GM21390 (cell line): Measurements from ENCODE around the gene PTPRD.

ENCODE experiments used
- ATAC-seq: cut with Tn5 transposase; IDR thresholded peaks from one replicate; pipeline ENCODE4 v1.9.1; 2021; ENCODE audit not compliant: unreplicated experiment

Gene PTPRD

GRCh38 chr9:8569823-8570222 lies 2043.0 kb downstream of the PTPRD start:
- no peak for ATAC-seq

DNA sequence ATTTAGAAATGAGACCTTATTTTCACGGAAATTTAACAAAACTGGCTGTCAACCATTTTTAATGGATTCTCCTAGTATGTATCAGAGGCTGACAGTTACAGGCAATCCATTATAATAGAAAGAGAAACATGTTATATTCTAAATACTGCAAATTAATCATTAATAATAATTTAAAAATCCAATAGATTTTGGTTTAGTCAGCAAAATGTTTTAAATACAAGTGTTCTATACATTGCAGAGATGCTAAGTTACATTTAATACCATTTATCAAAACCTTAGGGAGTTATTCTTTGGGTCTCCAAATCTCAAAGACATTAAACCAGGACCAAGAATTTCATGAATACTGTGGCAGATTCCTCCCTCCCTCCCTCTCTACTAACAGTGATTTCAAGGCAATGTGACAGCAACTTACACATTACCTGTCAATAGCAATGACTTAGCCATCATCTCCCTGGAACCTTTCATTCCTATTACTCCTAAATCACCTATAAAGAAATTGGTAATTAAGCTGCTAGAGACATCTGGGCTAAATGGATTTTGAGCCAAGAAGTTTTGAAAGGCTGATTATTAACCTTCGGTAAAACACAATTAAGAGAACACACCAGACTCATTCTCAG lies 2044.7 kb downstream of the PTPRD start:
- no peak for ATAC-seq

GRCh38 chr9:8564960-8565359 lies 2047.8 kb downstream of the PTPRD start:
- ATAC-seq: no peak

DNA sequence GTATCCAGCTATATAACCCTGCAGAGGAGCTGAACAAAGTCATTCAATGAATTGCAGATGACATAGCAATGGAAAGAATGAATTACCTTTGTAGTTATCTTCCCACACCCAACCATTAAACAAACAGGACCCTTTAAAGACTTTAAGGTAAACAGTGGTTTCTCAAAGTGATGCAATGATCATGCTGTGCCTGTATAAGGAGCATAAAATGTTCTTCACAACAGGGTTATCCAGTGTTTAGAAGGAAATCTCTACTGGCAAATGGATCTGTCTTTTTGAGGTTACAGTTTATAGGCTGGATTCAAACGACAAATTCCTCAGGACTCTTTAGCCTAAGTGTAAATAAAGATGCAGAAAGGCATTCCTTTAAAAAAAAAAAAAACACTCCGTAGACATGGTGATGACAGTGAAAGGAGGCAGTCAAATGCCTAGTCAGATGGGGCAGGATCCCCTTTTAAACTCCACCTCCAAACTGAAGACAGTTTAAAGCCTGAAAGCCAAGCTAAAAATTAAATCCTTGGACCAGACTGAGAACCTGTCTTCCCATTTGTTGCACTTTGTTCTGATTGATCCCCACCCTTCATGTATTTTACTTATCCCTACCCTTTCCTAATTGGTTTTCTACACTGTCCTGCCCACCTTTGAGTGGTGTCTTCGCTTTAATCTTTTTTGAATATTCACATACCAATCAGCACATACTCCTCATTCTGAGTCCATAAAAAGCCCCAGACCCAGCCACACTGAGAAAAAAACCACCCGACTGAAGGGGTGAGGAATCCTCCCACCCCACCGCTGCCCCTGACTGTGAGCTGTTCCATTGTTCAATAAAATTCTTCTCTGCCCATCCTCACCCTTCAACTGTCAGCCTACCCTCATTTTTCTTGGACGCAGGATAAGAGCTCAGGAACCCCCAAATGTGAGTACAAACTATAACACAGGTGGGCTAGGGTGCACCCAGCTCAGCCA lies 2052.0 kb downstream of the PTPRD start:
- no peak for ATAC-seq

GRCh38 chr9:8558176-8558575 lies 2054.6 kb downstream of the PTPRD start:
- ATAC-seq: no peak

DNA sequence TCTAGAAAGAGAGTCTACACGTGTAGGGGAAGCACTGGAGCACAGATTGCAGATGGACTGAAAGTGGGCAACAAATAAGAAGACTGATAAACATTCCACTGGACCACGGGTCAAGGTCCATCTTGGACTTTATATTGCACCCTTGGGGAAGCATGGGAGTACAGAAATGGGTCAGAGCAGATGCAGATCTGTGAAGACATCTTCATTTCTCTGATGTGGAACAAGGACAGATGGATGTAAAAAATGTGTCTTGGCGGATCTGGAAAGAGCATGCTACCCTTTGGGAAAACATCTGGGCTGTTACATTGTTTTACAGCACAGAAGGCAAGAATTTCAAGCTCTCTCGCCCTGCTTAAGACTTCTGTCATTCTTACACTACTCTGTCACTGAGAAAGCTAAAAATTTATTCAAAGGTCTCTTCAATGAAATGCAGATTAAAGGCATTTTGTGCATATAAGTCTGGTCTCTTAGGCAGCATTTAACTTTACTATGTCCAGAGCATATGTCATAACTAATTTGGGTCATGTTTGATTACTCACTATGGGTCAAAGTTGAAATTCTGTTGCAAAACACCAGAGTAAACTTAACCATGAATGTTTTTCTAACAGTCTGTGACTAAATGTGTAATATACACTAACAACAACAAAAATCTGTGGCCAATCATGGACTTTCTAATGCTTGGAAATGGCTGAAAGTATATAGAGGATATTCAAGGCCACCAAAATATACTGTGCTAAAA lies 2056.9 kb downstream of the PTPRD start:
- no peak for ATAC-seq

DNA sequence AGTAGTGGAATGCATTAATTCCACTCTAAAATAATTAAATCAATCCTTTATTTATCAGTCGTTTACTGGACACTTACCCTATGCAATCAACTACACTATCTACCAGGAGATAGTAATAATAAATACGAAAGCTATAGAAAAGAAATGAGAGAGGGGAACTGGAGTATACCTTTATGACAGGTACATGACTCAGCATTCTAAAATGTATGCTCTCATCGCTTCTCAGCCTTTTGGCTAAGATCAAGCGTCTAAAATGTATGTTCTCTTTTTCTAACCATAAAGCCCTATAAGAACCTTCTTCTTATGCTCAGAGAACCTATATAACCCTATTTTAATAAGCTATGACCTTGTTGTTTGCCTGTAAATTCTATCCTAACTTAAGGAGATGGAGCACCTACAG lies 2059.4 kb downstream of the PTPRD start:
- no peak for ATAC-seq

DNA sequence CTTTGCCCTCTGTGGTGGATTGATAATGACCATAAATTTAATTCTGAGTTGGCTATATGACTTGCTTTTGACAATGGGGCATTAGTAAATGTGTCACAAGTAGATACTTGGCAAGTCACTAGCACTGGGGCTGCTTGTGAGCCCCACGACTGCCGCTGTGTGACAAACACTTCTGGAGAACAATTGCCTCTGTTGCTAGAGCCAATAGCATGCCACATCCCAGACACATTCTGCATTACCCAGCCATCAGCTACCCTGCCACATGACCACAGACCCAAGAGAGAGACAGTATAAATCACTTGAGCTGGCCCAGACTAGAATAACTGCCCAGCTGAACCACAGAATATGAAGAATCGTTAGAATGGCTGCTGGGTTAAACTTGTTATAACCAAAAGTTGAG lies 2060.1 kb downstream of the PTPRD start:
- no peak for ATAC-seq

DNA sequence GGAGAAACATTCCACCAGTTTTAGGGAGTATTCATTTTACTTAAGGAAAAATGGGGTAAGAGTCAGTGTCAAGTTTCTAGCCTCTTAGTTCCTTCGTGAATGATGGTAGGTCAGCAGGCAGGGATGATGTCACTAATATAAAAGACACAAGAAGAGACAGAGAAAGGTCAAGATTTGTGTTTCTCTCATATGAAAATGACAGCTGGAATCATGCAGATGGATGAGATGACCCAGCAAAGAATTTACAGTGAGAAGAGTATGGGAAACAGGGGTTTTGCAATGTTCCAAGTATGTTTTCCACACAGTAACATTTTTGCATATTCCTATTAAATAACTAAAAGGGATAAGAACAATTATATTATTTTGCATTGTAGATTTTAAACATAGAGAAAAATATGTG lies 2063.6 kb downstream of the PTPRD start:
- no peak for ATAC-seq

- no peak for ATAC-seq
Measured at GRCh38 chr9:8543219-8543618, 2069.6 kb downstream of the PTPRD start.

DNA sequence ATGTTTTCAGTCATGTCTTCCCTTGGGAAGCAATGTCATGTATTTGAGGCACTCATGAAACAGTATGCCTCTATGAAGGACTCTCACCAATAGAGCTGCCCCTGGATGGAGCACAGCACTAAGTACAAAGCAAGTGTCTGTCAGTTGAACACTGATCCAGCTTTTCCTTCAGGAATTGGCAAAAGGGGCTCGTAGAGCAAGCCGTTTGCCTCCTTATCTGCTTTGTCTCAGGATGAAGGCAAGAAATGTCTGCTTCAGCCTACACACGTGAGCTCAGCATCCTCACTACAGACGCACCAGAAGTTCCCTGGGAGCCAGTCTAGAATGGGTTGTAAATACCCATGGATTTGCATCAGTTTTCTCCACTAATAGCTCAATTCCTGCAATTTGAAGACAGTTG lies 2070.3 kb downstream of the PTPRD start:
- ATAC-seq: no peak

DNA sequence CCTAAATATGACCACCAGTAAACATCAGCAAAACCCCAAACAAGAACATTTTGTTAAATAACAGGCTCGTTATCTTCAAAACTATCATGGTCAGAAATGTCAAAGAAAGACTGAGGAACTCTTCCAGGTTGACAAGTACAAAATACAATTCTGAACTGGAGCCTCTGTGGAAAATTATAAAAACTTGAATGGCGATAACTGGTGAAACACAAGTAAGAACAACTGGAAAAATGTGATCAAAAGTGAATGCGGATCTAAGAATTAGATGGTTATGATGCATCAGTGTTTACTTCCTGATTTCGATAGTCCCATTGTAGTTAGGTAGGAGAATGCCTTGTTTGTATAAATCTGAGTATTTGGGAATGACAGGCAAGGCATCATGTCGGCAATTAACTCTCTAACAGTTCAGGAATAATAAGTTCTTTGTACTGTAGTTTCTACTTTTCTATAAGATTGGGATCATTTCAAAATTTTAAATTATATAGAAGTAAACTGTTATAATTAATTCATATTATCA lies 2073.1 kb downstream of the PTPRD start:
- no peak for ATAC-seq

- no peak for ATAC-seq
Measured at GRCh38 chr9:8536845-8537244, 2076.0 kb downstream of the PTPRD start.

GRCh38 chr9:8534828-8535227 lies 2078.0 kb downstream of the PTPRD start:
- ATAC-seq: no peak

DNA sequence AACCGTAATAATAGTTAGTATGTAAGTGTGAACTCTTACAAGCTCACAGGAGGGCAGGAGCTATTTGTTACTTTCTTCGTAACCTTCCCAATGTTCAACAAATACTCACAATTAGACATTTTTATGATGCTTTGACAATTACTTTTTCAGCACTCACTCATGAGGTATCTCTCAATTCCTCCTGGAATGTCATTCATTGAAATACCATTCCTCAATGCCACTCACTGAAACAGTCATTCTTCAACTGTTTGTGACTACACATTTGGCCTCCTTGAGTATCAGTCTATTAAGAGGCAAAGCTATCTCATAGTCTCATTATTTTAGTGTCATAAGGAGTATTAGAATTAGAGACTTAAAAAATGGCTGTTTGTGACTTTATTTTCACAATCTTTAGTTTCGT lies 2079.1 kb downstream of the PTPRD start:
- no peak for ATAC-seq

DNA sequence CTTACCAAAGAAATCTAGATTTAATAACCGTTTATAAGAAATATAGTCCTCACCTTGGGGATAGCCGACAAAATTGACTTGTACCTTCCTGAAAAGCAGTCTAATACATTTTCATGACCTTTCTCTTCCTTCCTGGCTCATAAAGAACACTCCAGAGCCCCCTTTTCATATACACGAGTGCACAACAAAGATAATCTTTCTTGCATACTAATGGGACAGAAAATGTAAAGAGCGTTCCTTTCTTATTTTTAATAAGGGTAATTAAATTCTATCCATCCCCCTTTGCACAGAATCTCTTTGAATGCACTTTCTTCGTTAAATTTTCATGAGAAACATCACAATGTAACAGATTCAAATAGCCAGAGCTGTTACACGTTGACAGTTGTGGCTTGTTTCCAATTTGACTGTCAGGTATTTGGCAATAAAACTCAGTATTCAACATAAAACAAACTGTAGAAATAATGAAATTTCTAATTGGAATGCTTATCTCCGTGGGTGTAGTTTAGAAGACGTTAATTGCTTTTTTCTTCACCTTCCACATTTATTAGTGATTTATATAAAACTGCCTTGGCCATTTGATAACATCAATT lies 2080.9 kb downstream of the PTPRD start:
- no peak for ATAC-seq

DNA sequence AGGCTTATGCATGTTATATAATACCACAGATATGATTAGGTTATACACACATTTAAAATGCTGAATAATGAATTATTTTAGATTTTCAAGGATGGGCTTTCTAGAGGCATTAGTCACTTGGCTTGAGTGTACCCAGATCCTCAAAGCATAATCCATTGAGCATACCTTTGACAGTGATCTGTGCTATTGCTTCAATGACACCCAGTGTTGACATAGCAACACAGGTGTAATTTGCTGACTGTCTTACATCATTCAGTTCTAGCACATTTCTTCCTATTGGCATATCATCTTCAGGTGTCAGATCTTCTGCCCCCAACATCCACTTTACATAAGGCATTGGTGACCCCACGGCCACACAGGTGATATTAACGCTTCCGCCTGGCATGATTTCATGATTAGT lies 2091.7 kb downstream of the PTPRD start:
- ATAC-seq: no peak

DNA sequence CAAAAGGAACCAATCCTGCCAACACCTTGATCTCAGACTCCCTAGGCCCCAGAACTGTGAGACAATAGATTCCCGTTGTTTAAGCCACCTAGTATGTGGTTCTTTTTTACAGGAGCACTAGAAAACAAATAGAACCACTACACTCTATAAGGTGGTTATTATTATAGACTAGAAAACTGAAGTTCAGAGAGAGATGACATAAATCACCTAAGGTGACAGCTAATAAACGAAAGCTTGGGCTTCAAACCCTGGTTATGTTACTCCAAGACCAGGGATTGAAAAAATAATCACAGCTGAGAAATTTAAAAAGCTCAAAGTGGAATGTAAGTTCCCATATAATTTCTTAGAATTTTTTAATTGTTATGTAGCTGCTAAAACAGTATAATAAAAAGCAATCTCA lies 2097.1 kb downstream of the PTPRD start:
- no peak for ATAC-seq

GRCh38 chr9:8514760-8515159 lies 2098.0 kb downstream of the PTPRD start:
- ATAC-seq: no peak

DNA sequence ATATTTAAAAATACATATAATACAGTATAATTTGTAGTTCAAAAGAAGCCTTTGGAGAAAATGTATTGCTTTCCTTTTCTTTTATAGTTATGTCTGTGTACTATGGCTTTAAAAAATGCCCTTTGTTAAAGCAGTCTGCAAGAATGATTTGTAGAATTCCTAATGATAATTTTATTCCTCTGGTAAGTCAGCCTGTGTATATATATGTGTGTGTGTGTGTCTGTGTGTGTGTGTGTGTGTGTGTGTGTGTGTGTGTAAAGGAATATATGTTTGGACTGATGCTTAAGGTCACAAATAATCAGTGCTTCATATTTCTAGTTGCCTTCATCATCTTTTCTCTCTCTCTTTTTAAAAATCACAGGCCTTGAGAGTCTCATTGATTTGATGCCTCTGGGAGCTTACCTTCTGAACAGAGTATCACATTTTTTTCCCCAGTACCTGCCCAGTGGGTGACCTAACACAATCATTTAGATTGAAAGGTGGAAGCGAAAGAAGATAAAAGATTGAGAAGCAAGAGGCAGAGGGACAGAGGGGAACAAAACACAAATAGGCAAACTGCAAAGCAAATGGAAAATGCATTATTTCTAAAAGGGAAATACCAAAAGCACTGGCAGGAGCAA lies 2104.0 kb downstream of the PTPRD start:
- no peak for ATAC-seq

- no peak for ATAC-seq
Measured at GRCh38 chr9:8494571-8494970, 2118.2 kb downstream of the PTPRD start.
